ENCODE measurements around the gene MXRA7.
"Not testable (repeated sequence)": the region's sequence is repeated elsewhere in the genome, so short reads cannot be mapped to it uniquely, and the experiment has no call there.

MXRA7 gene

GRCh38 chr17:76700617-76701470, 9.9 kb downstream of the MXRA7 start:
- Histone ChIP-seq H3K27ac (peak overlapping the region in 14 of 21 experiments; percentile 43 to 76 (median 58)), H3K4me3 (peak overlapping the region in 1 of 7 experiments; percentile 11)

- H3K4me3 ChIP-seq: peak overlapping the region in 1 of 7 experiments; percentile 11
- peak overlapping the region in 13 of 21 experiments; percentile 43 to 76 (median 54) for H3K27ac ChIP-seq
These were observed 10.5 kb downstream of the MXRA7 start for GRCh38 chr17:76700270-76700616.

- H3K27ac ChIP-seq: peak overlapping the region in 3 of 21 experiments; percentile 4 to 54 (median 49)
- H3K4me3 ChIP-seq: not testable (repeated sequence)
These were observed 12.2 kb downstream of the MXRA7 start for GRCh38 chr17:76698466-76698977.

- Histone ChIP-seq H3K4me3 (no peak overlapping the region), H3K27ac (peak overlapping the region in 4 of 21 experiments; percentile 4 to 54 (median 34))
These were observed 12.9 kb downstream of the MXRA7 start for GRCh38 chr17:76697702-76698465.

GRCh38 chr17:76696763-76697701, 13.7 kb downstream of the MXRA7 start:
- H3K4me3 ChIP-seq: no peak overlapping the region

GRCh38 chr17:76695059-76695831, 15.5 kb downstream of the MXRA7 start:
- H3K4me3 ChIP-seq: peak overlapping the region in 1 of 7 experiments; percentile 9
- peak overlapping the region in 2 of 21 experiments; percentile 6 to 49 for H3K27ac ChIP-seq

More at GRCh38 chr17:76696763-76697701, 13.7 kb downstream of the MXRA7 start:
- H3K27ac ChIP-seq: peak overlapping the region in 6 of 21 experiments; percentile 3 to 54 (median 20)

- H3K27ac ChIP-seq: no peak overlapping the region
- no peak overlapping the region for H3K4me3 ChIP-seq
These were observed 19.2 kb downstream of the MXRA7 start for GRCh38 chr17:76691379-76692191.

- Histone ChIP-seq H3K4me3 (no peak overlapping the region), H3K27ac (no peak overlapping the region)
These were observed 20.0 kb downstream of the MXRA7 start for GRCh38 chr17:76690596-76691280.

GRCh38 chr17:76689859-76690258, 20.9 kb downstream of the MXRA7 start:
- H3K4me3 ChIP-seq: no peak overlapping the region
- no peak overlapping the region for H3K27ac ChIP-seq

GRCh38 chr17:76688165-76688622, 22.6 kb downstream of the MXRA7 start:
- H3K4me3 ChIP-seq: no peak overlapping the region
- H3K27ac ChIP-seq: peak overlapping the region in 19 of 21 experiments; percentile 18 to 87 (median 70)

- H3K27ac ChIP-seq: peak overlapping the region in 19 of 21 experiments; percentile 18 to 87 (median 70)
These were observed 23.2 kb downstream of the MXRA7 start for GRCh38 chr17:76687298-76688164.

GRCh38 chr17:76686538-76687297, 24.0 kb downstream of the MXRA7 start:
- no peak overlapping the region for H3K4me3 ChIP-seq
- H3K27ac ChIP-seq: peak overlapping the region in 11 of 21 experiments; percentile 9 to 87 (median 74)

More at GRCh38 chr17:76687298-76688164, 23.2 kb downstream of the MXRA7 start:
- no peak overlapping the region for H3K4me3 ChIP-seq

- H3K4me3 ChIP-seq: no peak overlapping the region
These were observed 24.9 kb downstream of the MXRA7 start for GRCh38 chr17:76685846-76686245.

GRCh38 chr17:76685366-76685765, 25.4 kb downstream of the MXRA7 start:
- Histone ChIP-seq H3K4me3 (no peak overlapping the region), H3K27ac (peak overlapping the region in 2 of 21 experiments; percentile 15 to 27)

More at GRCh38 chr17:76685846-76686245, 24.9 kb downstream of the MXRA7 start:
- peak overlapping the region in 1 of 21 experiments; percentile 27 for H3K27ac ChIP-seq

GRCh38 chr17:76684756-76685155, 26.0 kb downstream of the MXRA7 start:
- Histone ChIP-seq H3K27ac (peak overlapping the region in 2 of 21 experiments; percentile 15 to 27), H3K4me3 (no peak overlapping the region)

Data from skin epidermis (tissue), 12 donors.